Smooth muscle cell of trachea (primary cell): ENCODE data around the gene IFNLR1. TPM values are rescaled to one million over a fixed set of nuclear protein-coding genes. Genes with fewer than 3 reads are reported as not detected.

Source experiments
- total RNA-seq: library from RNA; depleted of rRNA; stranded (reverse); fragments of >200 nt; gene quantifications from 2 replicates; pipeline ENCODE4 v1.2.1, GENCODE V29; 2014

The IFNLR1 gene
- not detected in 2 replicates for total RNA-seq

DNA sequence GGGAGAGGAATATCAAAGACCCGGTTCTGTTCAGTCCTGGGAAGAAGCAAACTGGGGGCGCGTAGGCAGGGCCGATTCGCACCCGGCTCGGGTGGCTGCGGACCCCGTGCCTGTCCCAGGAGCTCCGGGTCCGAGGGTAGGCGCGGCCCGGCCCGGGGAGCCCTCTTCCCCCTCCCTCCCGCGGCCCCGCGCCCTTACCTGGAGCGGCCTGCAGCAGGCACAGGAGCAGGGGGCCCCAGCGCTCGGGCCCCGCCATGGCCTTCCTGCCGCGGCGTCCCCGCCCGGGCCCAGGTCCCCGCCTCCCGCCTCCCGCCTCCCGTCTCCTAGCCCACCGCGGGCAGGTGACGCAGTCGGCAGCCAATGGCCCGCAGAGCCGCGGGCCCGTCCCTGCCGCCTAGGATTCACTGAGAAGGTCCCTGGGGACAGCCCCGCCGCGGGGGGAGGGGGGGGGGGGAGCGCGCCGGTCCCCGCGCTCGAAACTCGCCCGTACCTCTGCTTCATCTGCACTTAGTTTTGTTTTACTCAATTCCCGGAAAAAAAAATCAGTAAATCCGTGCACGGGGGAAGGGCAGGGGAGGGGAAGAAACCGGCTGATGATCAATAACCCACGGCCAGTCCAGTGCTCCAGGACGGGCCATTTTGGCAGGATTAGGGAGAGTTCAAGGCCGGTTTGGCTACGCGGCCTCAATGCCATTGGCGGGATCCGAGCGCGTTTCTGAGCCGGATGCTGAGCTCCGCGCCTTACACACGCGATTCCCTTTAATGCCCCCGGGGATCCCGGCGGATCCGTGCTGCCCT is at the start of gene IFNLR1:
TSS of gene IFNLR1 (minus strand) at position 297 of the 798 bp plus-strand sequence. CDS start at position 256, 41 bp downstream.

GRCh38 chr1:24142546-24143534 is 44.2 kb downstream of the IFNLR1 start, which contains the start of gene IL22RA1:
Gene IL22RA1 (minus strand): TSS chr1:24143140. CDS start chr1:24143082, 58 bp downstream.

DNA sequence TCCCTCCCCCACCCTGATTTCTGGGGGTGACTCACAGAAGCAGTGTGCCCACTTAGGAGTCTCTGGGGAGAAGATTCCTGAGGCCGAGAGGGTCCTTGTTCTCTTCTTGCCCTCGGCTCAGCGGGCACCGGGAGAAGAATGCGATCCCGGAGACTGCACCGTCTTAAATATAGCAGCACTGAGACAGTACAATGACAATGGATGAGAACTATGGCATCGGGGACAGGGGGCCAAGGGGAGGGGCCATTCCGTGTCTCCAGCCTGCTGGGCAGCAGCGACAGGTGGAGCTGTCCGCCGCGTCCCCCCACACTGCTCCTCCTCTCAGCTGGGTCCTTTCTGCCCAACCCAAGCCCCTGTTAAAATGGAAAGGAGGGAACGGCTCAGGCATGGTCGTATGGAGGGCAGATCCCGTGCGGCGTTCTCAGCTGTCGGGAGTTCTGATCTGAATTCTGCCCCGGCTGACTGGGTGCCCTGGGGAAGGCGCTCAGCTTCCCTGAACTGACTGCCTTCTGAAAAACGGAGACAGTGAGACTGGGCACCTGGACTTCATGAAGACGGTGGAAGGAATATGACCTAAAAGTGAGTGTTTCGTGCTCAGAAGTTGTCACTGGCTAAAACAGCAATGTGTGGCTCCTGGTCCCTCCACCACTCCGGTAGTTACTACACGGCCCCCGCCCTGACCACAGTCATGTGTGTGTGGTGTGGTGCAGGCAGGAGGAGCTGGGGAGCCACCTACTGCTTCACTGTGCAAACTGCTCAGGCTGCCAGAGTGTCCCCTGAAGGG is 74.9 kb downstream of the IFNLR1 start, which contains the start of gene MYOM3:
TSS of gene MYOM3 (minus strand) at position 140 of the 784 bp plus-strand sequence. CDS start 3,499 bp downstream, outside the sequence.

Other genes starting within 250 kb of the IFNLR1 start
- gene PNRC2, start 227.5 kb downstream of the IFNLR1 start, total RNA-seq = 76.9 and 128 TPM in 2 replicates
- 65.0 and 102 TPM in 2 replicates for gene SRSF10, start 207.0 kb downstream of the IFNLR1 start, total RNA-seq
- gene MYOM3, start 75.2 kb downstream of the IFNLR1 start, total RNA-seq = not detected in 2 replicates
- gene IL22RA1, start 44.1 kb downstream of the IFNLR1 start, total RNA-seq = 0.15 and 0.17 TPM in 2 replicates
- not detected in 2 replicates for gene GRHL3, start 132.1 kb upstream of the IFNLR1 start, total RNA-seq
- 4.0 and 7.0 TPM in 2 replicates for gene STPG1, start 226.5 kb upstream of the IFNLR1 start, total RNA-seq
- 60.4 and 68.8 TPM in 2 replicates for gene NIPAL3, start 228.5 kb upstream of the IFNLR1 start, total RNA-seq